Body of pancreas (tissue), 4 donors: ENCODE data around the gene IQCE. TPM values are rescaled to one million over a fixed set of nuclear protein-coding genes. Genes with fewer than 3 reads are reported as not detected.

ENCODE experiments used
- ATAC-seq: fragments of 150-250 bp; one replicate; pipeline ENCODE4 v1.9.1; 2016
- DNase-seq, 4 donors: peaks; one replicate each; pipeline ENCODE4 v3.0.0-alpha.2; 2019
- H3K27ac ChIP-seq, 4 donors: fragments of 200-600 bp; sonication (generic); 1 replicate in 3 of 4; 2 replicates in 1 of 4; pipeline versions ENCODE4 v1.5.1 to v1.6.1; 2016 to 2019; ENCODE audit warnings: mild to moderate bottlenecking in 1 of 4, mixed read lengths in 1 of 4, moderate library complexity in 1 of 4
- H3K27me3 ChIP-seq, 2 donors: fragments of 200-600 bp; sonication (generic); one replicate each; pipeline ENCODE4 v1.6.0; 2016; ENCODE audit warnings: mild to moderate bottlenecking in 1 of 2
- H3K36me3 ChIP-seq, 2 donors: fragments of 200-600 bp; sonication (generic); replicated peaks in 1 of 2; 2 replicates each; pipeline ENCODE4 v1.5.1; 2016; ENCODE audit warnings: low read depth in 2 of 2; ENCODE audit not compliant: insufficient read depth in 1 of 2
- H3K4me1 ChIP-seq: fragments of 200-600 bp; sonication (generic); one replicate; pipeline ENCODE4 v1.6.0; 2016
- H3K4me3 ChIP-seq, 2 donors: fragments of 200-600 bp; sonication (generic); 1 replicate in 1 of 2; 2 replicates in 1 of 2; pipeline ENCODE4 v1.5.1; 2016 to 2019
- H3K9me3 ChIP-seq, 3 donors: fragments of 200-600 bp; sonication (generic); 1 replicate in 2 of 3; 2 replicates in 1 of 3; pipeline ENCODE4 v1.5.1; 2016
- POLR2A ChIP-seq, 3 donors: fragments of 450-650 bp; IDR thresholded peaks; one replicate each; pipeline ENCODE4 v1.6.1; 2016; ENCODE audit warnings: antibody characterized with exemption in 3 of 3, mild to moderate bottlenecking in 2 of 3
- WGBS, 2 donors: methylation state at CpG; one replicate each; pipeline ENCODE4 v1.1.5; 2017; 5-methylcytosine and 5-hydroxymethylcytosine counted together
- intact Hi-C: fragments of 100-400 bp; cut with DNase I; formaldehyde crosslinking; loops from one replicate; pipeline ENCODE4 v1.15.1; 2023
- total RNA-seq, 2 donors: library from RNA; depleted of rRNA; stranded (reverse); fragments of >200 nt; gene quantifications; one replicate each; pipeline ENCODE4 v1.1.0, GENCODE V29; 2016
- TF ChIP-seq, protein P1 (sequence below), 7 experiments: fragments of 450-650 bp in 4 of 7; fragments of 200-600 bp in 3 of 7; sonication (generic) in 3 of 7; IDR thresholded peaks; one replicate each; pipeline ENCODE4 v1.5.1; 2016 to 2019; ENCODE audit warnings: antibody characterized with exemption in 7 of 7

IQCE gene
- total RNA-seq, 2 donors from 2014 or later: 7.8 to 73.2 TPM

DNA sequence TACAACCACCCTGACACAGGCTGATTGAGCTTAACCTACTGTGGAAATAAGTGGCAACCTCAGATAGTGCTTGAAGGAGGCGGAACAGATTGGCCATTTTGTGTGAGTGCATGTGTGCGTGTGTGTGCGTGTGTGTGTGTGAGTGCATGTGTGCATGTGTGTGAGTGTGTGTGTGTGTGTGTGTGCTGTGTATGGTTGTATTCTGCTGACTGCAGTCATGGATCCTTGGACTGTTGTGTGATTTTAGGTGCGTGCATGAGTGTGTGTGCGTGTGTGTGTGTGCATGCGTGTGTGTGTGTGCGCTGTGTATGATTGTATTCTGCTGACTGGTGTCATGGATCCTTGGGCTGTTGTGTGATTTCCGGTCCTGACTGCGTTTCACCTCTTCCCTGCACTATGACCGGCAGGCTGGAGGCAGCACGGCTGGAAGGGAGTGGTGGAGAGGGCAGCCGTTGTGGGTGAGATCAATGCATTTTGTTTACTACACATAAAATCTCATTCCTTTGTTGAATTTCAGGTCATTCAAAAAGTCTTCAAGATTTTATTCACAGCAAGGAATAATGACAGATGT is 6.3 kb downstream of the IQCE start:
- intact Hi-C loops: no loop called here
- Histone ChIP-seq H3K27me3 (no peaks in the 10 kb centered on the region), H3K4me1 (peaks cover 6% of the 10 kb centered on the region), H3K9me3 (no peaks in the 10 kb centered on the region), H3K4me3 (no peak overlapping the region), H3K36me3 (no peaks in the 10 kb centered on the region), H3K27ac (no peak overlapping the region)
- WGBS, 2 donors: 78 to 92% methylated on average over 12 of the region's 12 CpGs
- ATAC-seq (no peak), DNase-seq (no peak)
- no peak for TF ChIP-seq POLR2A (IDR thresholded peaks at IDR 0.05)
- TF ChIP-seq, protein P1, sequence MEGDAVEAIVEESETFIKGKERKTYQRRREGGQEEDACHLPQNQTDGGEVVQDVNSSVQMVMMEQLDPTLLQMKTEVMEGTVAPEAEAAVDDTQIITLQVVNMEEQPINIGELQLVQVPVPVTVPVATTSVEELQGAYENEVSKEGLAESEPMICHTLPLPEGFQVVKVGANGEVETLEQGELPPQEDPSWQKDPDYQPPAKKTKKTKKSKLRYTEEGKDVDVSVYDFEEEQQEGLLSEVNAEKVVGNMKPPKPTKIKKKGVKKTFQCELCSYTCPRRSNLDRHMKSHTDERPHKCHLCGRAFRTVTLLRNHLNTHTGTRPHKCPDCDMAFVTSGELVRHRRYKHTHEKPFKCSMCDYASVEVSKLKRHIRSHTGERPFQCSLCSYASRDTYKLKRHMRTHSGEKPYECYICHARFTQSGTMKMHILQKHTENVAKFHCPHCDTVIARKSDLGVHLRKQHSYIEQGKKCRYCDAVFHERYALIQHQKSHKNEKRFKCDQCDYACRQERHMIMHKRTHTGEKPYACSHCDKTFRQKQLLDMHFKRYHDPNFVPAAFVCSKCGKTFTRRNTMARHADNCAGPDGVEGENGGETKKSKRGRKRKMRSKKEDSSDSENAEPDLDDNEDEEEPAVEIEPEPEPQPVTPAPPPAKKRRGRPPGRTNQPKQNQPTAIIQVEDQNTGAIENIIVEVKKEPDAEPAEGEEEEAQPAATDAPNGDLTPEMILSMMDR (IDR thresholded peaks at IDR 0.05): no peak

DNA sequence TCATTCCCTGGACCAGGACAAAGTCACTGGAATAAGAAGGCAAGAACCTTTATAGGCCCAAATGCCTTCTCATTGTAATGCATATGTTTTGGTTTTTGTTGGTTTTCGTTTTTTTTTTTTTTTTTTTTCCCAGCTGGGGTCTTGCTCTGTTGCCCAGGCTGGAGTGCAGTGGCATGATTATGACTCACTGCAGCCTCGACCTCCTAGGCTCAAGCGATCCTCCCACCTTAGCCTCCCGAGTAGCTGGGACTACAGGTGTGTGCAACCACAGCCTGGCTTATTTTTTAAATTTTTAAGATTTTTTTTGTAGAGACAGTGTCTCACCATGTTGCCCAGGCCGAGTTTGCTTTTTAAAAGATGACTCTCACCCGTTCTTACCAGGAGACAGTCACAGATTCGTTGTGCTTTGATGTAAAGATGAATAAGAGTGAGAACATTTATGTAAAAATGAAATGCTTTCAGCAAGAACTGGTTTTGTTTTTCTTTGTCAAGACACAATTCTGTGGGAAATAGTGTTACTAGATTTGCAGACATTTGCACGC is 7.6 kb downstream of the IQCE start:
- intact Hi-C loops: no loop called here
- H3K36me3 ChIP-seq: no peaks in the 10 kb centered on the region
- DNase-seq: no peak
- no peaks in the 10 kb centered on the region for H3K9me3 ChIP-seq
- 75 to 77% methylated on average over 8 of the region's 8 CpGs for WGBS, 2 donors
- H3K4me3 ChIP-seq: no peak overlapping the region
- H3K27me3 ChIP-seq: no peaks in the 10 kb centered on the region
- H3K27ac ChIP-seq: no peak overlapping the region
- TF ChIP-seq, protein P1 (IDR thresholded peaks at IDR 0.05): no peak
- TF ChIP-seq POLR2A (IDR thresholded peaks at IDR 0.05): no peak
- peaks cover 4% of the 10 kb centered on the region for H3K4me1 ChIP-seq
- ATAC-seq: no peak

DNA sequence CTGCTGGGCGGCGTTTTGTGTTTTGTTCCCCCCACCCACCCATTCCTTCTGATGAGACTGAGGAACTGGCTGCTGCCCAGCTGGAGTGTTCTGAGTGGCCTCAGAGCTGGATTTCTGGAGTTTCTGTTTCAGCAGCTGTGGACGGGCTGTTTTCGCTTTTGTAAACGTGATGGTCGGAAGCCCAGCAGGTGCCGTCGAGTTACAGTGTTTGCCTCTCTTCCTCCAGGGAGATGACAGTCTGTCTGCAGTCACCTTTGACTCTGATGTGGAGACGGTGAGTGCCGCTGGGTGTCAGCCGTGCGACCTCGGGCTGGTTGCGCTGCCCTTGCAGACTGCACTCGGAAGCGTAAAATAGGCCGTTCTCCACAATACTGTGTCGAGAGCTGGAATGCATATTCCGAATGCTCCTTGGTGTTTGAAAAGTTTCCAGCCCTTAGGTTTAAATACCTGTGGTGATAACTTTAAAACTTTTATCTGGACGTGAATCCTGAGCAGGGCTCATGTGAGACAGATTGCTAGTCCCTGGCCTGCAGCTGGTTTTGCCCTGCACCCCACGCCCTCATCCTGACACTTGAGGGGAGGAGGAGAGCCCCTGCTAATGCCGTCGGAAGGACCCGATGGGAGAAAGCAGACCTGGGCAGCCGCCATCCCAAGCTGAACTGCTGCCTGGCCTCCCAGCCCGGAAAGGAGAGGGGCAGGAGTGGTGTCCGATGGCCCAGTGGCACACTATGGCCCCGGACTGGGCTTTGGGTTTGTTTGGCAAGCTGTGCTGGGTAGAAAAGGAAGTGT is 8.3 kb downstream of the IQCE start:
- no peak for DNase-seq
- no peaks in the 10 kb centered on the region for H3K27me3 ChIP-seq
- no peaks in the 10 kb centered on the region for H3K36me3 ChIP-seq
- intact Hi-C loops: no loop called here
- H3K4me1 ChIP-seq: peaks cover 8% of the 10 kb centered on the region
- no peak overlapping the region for H3K27ac ChIP-seq
- H3K9me3 ChIP-seq: no peaks in the 10 kb centered on the region
- ATAC-seq: no peak
- no peak for TF ChIP-seq POLR2A (IDR thresholded peaks at IDR 0.05)
- TF ChIP-seq, protein P1 (IDR thresholded peaks at IDR 0.05): no peak
- 78 to 83% methylated on average over 23 to 28 of the region's 28 CpGs for WGBS, 2 donors
- no peak overlapping the region for H3K4me3 ChIP-seq

DNA sequence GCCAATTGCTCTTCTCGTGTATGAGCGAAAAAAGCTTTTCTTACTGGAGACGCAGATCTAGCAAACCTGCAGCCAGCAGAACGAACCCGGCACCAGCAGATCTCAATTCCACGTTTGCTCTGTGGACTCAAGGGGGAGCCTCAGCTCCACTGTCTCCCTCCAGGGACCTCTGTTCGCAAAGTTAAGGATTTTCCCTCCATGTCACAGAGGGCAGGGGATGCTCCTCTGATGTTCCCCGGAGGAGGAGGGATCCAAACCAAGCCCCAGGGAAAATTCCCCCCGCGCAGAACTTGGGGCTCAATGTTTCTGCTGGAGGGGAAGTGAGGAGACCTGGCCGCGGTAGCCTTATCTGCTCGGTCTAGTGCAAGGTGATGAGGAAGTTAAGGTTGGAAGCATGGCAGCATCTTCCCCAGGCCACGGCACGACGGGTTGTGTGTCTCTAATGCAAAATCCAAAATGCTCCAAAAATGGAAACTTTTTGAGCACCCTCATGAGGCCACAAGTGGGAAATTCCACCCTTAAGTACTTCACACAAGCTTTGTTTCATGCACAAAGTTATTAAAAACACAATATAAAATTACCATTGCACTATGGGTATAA is 9.0 kb downstream of the IQCE start:
- Histone ChIP-seq H3K27ac (no peak overlapping the region), H3K36me3 (no peaks in the 10 kb centered on the region), H3K4me3 (no peak overlapping the region), H3K27me3 (no peaks in the 10 kb centered on the region), H3K4me1 (peaks cover 10% of the 10 kb centered on the region), H3K9me3 (no peaks in the 10 kb centered on the region)
- ATAC-seq (no peak), DNase-seq (no peak)
- intact Hi-C loops: no loop called here
- 49 to 77% methylated on average over 14 to 16 of the region's 16 CpGs for WGBS, 2 donors
- TF ChIP-seq POLR2A (IDR thresholded peaks at IDR 0.05): no peak
- TF ChIP-seq, protein P1 (IDR thresholded peaks at IDR 0.05): peak in 2 of 7 experiments; percentile 10 to 15
